HG02870 (cell line): ENCODE results near the gene SLC19A2.

Experiments
- ATAC-seq: cut with Tn5 transposase; IDR thresholded peaks from one replicate; pipeline ENCODE4 v1.9.1; 2021; ENCODE audit warnings: mild to moderate bottlenecking, moderate library complexity; ENCODE audit not compliant: unreplicated experiment

SLC19A2 gene

DNA sequence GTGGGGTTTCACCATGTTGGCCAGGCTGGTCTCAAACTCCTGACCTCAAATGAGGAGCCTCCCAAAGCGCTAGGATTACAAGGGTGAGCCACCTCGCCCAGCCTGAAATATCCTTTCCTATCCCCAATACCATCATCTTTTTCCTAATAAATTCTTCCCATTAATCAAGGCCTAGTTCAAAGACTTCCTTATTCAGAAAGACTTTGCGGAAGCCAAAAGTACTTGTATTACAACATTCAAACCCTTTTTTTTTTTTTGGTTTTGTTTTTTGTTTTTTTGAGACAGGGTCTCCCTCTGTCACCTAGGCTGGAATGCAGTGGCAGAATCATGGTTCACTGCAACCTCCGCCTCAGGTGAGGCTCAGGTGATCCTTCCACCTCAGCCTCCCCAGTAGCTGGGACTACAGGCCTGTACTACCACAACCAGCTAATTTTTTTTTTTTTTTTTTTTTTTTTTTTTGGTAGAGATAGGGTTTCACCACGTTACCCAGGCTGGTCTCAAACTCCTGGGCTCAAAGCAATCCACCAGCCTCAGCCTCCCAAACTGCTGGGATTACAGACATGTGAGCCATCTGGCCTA, 7.6 kb downstream of the SLC19A2 start:
- ATAC-seq: no peak

DNA sequence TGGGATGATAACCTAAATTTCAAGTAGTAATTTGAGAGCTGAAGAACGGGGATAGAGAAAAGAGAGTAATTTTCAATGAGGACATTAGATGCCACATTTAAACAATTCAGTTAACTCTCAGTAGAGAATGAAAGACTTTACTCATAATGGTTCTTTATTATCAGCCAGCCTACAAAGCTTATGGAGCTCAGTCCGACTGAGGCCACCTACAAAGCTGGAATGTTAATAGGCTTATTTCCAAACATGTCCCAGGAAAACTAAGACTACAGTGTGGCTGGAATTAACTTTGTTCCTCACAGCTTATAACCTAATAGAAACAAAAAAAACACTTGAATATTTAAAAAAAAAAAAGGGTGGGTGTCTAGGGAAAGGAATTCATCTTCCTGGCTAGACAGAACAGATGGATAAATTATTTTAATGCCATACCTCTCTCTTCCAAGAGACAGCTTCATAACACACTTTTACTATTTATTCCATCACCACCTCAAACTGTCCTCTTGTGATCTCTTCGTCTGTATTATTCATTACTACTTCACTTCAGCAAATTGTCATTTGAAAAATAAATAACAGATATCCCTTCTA, 9.8 kb downstream of the SLC19A2 start:
- no peak for ATAC-seq

DNA sequence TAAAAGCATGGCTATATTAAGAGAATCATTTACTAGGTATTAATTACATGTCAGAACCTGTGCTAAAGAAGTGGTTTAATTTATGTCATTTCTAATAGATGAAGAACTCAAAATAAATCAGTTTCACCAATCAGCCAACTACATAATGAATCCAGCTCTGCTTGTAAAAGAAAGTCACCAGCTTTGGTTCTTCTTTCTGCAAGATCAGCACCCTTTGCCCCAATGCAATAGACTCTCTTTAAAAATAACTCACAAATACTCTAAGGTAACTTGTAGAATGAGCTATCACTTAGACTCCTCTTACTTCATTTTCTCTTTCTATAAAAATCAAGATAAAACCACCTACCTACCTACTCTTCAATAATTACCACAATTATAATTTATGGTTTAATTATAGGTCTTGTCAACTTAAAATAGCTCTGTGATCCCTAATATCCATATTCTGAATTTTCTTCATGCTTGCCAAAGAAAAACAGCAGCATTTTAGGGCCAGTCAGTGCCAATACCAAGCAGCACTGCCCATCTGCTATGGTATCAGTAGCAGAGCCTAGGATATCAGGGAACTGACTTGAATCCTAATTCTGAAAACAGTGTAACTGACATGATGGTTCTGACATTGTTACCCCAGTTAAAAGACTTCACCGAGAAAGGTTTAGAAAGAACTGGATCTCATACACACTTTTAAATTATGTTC, 11.3 kb downstream of the SLC19A2 start:
- no peak for ATAC-seq

DNA sequence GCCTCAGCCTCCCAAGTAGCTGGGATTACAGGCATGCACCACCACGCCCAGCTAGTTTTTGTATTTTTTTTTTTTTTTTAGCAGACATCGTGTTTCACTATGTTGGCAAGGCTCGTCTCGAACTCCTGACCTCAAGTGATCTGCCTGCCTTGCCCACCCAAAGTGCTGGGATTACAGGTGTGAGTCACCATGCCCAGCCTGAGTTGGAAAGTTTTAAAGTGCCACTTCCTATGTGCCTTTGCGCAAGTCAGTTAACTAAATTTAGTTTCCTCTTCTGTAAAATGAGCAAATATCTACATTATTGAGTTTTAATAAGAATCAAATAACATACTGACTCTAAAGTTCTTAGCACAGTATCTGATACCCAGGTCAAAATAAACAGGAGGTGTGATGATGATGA, 12.4 kb downstream of the SLC19A2 start:
- no peak for ATAC-seq

DNA sequence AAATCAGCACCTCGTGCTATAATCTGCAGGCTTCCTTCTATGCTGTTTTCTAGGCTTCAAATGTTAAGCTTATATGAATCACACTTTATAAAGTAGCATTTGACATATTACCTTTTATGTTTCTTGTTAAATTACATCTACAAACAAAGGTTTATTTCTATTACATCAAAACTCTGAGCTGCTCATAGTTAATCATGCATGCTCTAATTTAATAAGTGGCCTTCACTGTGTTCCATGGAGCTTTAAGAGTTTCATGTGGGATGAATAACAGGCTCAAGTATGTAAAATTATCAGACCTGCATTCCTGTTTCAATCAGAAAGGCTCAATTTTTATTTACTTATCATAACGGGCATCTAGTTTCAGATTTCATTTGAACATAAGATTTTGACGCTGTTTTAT, 13.0 kb downstream of the SLC19A2 start:
- no peak for ATAC-seq

DNA sequence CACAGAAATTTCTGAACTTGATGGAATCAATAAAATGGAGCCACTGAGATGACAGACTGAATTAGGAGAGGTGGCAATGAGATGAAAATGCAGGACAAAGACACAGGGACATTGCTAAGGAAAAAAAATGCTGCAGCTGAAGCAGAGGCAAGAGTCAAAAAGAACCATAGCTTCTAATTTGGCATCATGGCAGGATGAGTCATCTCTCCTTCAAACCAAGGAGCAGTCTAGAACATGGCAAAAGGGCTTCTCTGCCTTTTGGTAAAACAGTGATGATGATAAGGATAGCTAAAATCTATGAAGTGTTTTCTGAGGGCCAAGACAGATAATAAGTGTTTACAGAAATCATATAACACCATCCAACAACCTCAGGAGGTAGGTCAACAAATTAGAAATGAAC, 16.8 kb downstream of the SLC19A2 start:
- no peak for ATAC-seq

DNA sequence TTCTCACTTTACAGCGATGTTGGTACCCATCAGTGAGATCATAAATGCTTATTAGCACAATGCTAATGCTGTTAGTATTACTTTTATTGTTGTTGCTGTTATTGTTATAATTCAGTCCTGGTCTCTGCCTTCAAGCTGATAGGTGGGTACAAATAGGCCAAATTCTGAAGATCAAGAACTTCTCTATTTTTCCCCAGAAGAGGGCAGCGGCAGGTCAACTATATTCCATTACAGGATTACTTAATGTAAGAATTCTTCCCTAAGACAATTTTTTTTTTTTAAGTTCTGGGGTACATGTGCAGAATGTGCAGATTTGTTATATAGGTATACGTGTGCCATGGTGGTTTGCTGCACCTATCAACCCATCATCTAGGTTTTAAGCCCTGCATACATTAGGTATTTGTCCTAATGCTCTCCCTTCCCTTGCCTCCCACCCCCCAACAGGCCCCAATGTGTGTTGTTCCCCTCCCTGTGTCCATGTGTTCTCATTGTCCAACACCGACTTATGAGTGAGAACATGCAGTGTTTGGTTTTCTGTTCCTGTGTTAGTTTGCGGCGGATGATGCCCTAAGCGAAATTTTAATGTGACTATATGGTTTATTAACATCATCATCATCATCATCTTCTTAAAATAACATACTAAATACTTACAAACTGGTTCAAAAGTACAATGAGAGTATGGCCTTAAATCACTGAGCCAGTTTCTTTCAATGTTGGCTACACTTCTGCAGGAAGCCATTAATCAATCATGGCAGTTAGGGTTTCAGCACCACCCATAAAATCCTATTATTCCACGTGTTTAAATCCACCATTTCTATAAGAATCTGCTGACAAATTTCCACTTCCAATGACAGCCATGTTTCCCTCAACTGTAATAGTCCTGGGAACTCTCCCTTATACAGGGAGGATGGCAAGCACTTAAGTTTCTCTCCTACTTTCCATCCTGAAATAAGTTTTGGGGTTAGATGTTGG, 19.2 kb downstream of the SLC19A2 start:
- no peak for ATAC-seq

DNA sequence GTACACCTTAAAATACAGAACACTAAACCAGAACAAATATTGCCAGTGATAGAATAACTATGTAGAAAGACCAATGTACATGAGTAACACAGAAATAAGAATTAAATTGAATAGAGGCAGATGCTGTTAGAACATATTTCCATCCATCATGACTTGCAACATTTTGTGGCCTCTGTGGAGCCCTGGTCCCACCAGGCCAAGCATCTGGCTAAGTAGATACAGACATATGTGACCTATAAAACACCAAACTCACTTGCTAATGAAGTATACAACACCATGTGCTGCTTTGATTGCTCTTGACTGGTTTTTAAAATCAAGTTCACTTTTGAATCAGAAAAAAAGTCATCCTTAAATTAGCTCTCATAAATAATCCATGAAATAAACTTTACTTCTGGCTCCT, 20.5 kb downstream of the SLC19A2 start:
- no peak for ATAC-seq

DNA sequence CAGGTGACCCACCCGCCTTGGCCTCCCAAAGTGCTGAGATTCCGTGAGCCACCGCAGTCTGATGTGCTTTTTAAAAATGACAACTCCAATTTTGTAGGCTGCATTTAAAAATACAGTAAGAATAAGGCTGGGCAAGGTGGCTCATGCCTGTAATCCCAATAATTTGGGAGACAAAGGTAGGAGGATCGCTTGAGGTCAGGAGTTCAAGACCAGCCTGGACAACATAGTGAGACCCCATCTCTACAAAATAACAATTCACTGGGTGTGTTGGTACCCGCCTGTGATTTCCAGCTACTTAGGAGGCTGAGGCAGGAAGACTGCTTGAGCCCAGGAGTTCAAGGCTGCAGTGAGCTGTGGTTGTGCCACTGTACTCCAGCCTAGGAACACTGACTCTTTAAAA, 23.4 kb downstream of the SLC19A2 start:
- no peak for ATAC-seq

DNA sequence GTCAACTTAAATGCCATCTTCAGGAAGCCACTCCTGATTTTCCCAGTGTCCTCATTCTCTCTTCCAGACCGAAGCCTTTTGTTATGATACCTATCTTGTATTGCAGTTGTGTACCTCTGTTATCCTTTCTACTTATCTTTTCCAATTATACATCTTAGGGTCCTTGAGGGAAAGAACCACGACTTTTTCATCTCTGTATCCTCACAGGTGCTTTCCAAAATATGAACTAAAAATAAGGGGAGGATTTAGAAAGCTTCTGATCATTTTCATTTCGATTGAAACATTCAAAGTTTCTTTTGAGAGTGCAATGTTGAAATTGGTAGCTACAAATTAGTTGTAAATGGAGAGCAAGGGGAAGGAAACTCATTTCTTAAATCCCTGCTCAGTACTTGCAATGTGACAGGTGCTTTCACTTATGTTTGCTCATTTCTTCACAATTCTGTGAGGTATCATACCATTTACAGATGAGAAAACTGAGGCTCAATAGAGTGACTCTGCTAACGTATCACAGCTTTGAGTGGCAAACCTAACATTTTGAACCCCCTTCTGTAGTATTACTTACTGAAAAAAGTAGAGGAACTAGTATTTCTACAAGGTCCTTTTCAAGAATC, 24.2 kb downstream of the SLC19A2 start:
- peak; percentile 48 for ATAC-seq

DNA sequence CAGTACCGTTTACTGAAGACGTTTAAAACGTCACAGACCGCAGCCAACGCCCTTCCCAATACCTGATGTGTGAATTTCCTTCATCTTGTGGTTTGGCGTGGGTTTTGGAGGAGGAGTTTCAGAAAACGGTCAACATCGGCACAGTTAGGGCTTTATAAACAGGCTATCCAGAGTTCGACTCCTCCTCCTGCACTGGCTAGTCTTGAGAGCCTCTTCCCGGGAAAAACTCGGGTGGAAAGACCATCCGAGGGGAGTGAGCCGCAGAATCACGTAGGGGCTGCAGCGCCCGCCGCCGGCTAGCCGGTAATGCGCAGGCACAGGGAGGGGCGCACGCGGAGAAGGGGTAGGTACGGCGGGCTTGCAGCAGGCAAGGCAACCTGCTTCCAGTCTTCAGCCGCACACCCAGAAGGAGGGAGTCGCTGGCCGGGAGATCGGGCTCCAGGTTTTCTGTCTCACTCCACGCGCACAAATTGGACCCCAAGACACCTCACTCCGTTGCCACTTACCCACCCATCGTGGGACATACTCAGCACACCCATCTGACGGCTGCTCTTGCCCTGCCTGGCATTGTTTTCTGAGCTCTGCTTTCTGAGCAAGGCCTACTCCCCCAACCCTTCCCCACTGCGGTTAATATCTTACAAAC, 25.4 kb downstream of the SLC19A2 start:
- ATAC-seq: no peak

DNA sequence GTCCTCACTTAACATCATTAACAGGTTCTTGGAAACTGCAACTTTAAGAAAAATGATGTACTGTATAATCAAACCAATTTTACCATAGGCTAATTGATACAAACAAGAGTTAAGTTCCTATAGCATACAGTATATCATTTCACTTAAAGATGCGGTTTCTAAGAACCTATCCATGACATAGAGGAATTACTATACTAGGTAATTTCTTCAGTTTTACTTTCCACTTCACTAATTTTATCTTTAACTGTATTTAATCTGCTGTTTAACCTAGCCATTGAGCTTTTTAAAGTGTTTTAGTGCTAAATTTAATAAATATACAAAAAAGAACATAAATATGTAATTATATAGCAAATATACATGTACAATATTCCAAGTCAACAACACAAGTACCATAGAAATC, 28.3 kb downstream of the SLC19A2 start:
- no peak for ATAC-seq

DNA sequence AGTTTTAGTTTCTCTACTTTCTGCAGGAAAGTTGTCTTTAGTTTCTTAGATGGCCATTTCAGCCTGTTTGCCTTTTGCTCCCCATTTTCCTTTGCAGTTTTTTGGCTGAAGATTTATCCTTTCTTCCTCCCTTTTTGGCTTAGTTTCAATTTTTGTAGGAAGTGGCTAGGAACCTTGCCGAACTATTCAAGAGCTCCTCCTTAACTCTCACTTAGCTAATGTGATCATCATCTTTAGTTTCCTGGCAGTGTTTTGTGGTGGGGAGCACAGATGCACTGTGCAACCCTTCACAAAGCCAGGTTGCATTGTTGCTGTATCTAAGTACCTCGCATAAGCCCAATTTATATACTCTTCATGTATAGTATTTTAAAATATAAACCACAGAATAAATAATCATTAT, 29.7 kb downstream of the SLC19A2 start:
- no peak for ATAC-seq

DNA sequence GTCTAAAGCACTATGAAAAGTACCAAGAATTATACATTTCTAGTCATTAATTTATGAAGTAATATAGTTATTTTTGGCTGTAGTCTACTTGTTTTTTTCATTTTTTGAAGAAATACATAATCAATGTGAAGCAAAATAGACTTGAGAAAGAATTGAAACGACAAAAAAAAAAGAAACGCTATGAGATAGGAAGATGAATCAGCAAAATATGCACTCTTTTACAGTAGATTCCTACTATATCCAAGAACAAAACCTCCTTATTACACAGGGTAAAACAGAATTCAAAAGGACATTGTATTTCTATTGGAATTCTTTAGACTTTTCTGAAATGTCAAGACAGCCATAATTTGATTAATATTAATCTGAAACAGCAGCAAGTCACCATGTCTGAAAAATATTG, 32.8 kb downstream of the SLC19A2 start:
- no peak for ATAC-seq

DNA sequence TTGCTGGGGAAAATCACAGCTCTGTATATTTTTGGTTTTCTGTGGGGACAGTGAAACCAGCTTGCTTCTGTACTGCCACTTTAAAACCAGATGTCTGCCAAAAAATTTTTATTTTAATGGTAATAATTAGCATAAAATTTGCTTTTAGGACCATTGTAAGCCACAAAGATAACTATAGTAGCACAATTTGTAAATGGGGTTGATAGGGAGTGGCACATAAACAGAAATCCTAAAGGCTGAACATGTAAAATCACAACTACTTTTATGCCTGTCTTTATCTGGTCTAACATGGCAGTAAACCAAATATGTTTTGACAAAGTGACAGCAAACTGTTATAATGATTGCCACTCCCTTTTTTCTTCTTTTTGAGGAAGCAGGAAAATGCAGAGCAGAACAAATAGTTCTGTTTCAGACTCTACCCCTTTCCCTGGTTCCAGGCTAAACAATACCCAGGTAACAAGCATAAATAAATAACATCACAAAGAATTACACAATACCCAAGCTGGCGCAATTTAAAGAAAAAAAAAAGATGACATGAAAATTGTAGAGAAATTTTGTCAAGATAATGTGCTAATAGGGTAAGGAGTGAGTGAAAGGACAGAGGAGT, 34.4 kb downstream of the SLC19A2 start:
- no peak for ATAC-seq

DNA sequence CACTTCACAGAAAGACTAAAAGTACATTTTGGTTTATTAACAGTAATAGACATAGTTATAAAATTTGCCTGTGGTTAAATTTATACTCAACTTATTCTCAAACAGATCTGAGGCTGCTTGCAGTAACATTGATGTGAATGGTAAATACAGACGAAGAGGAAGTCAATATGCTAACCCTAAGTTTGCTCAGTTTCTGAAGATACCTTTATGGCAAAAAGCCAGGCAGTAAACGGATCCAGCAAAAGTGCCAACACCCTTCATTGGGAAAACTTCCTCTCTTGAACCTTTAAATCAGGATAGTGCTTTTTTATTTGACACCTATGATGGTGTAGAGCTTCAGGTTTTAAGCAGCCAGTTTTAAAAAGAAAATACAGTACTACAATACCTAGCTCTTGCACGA, 41.8 kb downstream of the SLC19A2 start:
- ATAC-seq: no peak

DNA sequence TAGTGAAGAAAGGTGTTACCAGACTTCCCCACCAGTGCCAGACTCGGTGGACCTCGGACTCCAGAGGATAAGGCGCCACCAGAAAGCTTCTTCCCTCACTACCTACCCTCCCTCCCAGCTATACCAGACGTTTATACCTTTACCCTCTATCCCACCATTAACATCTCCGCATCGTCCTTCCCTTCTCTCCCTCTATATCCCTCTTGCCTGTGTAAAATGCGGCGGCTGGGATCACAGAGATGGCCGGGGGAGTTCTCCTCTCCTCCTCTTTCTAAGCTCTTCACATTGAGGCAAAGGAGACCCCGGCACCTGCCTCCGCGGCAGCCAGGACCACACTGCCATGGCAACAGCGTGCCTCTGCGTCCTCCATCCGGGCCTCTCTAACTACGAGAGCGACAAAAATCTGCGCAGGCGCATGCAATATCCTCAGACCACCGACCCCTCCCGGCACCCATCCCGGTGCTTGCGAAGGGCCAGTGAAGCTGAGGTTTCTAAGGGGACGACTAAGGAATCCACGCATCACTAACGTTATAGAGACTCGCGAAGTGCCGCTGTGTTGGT, 58.6 kb downstream of the SLC19A2 start, which contains the start of gene CCDC181:
CCDC181 (minus strand) TSS at position 394 of the 561 bp plus-strand sequence. CDS start 2,547 bp downstream, outside the sequence.
- peak; percentile 95 for ATAC-seq

DNA sequence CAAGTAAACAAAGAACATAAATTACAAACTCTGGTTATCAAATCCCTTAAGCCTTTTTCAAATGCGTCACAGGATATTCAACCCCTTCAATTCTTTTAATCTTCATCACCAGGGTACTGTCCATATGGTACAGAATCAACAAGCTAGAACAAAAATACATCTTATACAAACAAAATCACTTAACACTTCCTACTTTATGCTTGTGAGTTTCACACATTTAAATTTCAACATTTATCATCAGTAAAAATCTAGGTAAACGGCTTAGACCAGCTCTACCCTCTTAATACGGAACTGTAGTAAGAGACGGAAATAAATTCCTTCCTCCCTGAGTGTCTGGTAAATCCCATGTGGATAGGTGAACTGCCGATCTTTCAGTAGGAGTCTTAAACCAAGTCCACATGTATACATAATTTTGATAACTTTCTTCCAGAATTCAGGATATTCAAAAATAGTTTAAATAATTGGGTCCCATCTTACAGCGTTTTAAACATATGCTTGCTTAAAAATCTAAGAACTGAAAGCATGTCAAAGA, 59.5 kb downstream of the SLC19A2 start:
- no peak for ATAC-seq

DNA sequence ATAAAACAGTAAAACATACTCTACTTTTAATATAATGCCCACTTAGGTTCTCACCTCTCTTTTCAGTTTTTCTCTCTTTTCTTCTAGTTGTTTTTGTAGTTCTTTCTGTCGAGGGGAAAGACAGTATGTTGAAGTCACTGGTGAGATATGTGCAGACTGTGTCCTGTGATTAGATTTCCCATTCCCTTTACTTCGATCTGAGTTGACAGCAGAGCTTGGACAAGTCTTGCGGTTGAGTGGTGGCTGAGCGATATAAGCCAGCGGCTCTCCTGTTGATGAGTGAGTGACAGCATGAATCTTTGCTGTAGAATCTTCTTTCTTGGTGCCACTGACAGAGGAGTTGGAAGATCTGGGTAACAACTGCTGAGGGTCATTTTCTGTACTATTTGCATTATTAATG, 64.4 kb downstream of the SLC19A2 start:
- no peak for ATAC-seq
